T-helper 2 cell treated with Interferon-gamma antibody and Interleukin-4, amounts not matched to agents 100 ng/mL and 5 ng/mL, for 36 hours (primary cell): ENCODE results near the gene RNASE3. TPM values are rescaled to one million over a fixed set of nuclear protein-coding genes. Genes with fewer than 3 reads are reported as not detected.
"Not testable (repeated sequence)": the region's sequence is repeated elsewhere in the genome, so short reads cannot be mapped to it uniquely, and the experiment has no call there.

Source experiments
- intact Hi-C: fragments of 100-400 bp; cut with micrococcal nuclease; formaldehyde crosslinking; loops from one replicate; pipeline ENCODE4 v1.15.1; 2023
- total RNA-seq: library from RNA; stranded (reverse); gene quantifications from 2 replicates; pipeline ENCODE4 v1.2.3, GENCODE V29; 2022

Gene RNASE3
- total RNA-seq, 1 donor from 2014 or later = not detected

- intact Hi-C loops = not testable (repeated sequence)
Measured at GRCh38 chr14:20910822-20911221, 19.6 kb downstream of the RNASE3 start.

GRCh38 chr14:20919038-20919756 lies 28.0 kb downstream of the RNASE3 start:
- intact Hi-C loops = not testable (repeated sequence)

- intact Hi-C loops = not testable (repeated sequence)
Measured at GRCh38 chr14:20923766-20924297, 32.6 kb downstream of the RNASE3 start.

GRCh38 chr14:20934148-20934762 lies 43.1 kb downstream of the RNASE3 start:
- intact Hi-C loops = no loop called here

GRCh38 chr14:20935303-20935984 lies 44.3 kb downstream of the RNASE3 start:
- intact Hi-C loops = no loop called here

Other genes starting within 250 kb of the RNASE3 start
- not detected in 2 replicates for gene OR6S1, start 249.7 kb upstream of the RNASE3 start, total RNA-seq
- gene RNASE4, start 206.8 kb upstream of the RNASE3 start, total RNA-seq = 1.2 and 1.3 TPM in 2 replicates
- gene ANG, start 202.6 kb upstream of the RNASE3 start, total RNA-seq = 0.77 and 0.98 TPM in 2 replicates
- not detected in 2 replicates for gene EDDM3A, start 145.5 kb upstream of the RNASE3 start, total RNA-seq
- not detected in 2 replicates for gene EDDM3B, start 123.0 kb upstream of the RNASE3 start, total RNA-seq
- 3.3 and 3.5 TPM in 2 replicates for gene RNASE6, start 110.1 kb upstream of the RNASE3 start, total RNA-seq
- gene RNASE1, start 88.5 kb upstream of the RNASE3 start, total RNA-seq = not detected in 2 replicates
- not detected in 2 replicates for gene RNASE2, start 64.1 kb downstream of the RNASE3 start, total RNA-seq
- 92.9 and 102 TPM in 2 replicates for gene METTL17, start 98.6 kb downstream of the RNASE3 start, total RNA-seq
- gene SLC39A2, start 107.9 kb downstream of the RNASE3 start, total RNA-seq = 0.18 and 0.36 TPM in 2 replicates
- gene NDRG2, start 133.7 kb downstream of the RNASE3 start, total RNA-seq = 5.6 and 6.2 TPM in 2 replicates
- gene TPPP2, start 138.8 kb downstream of the RNASE3 start, total RNA-seq = not detected in 2 replicates
- not detected in 2 replicates for gene RNASE13, start 143.4 kb downstream of the RNASE3 start, total RNA-seq
- gene RNASE7, start 151.0 kb downstream of the RNASE3 start, total RNA-seq = not detected in 2 replicates
- gene RNASE8, start 166.4 kb downstream of the RNASE3 start, total RNA-seq = not detected in 2 replicates
- not detected in 2 replicates for gene ARHGEF40, start 178.9 kb downstream of the RNASE3 start, total RNA-seq
- 5.5 and 7.3 TPM in 2 replicates for gene ZNF219, start 207.3 kb downstream of the RNASE3 start, total RNA-seq
- gene TMEM253, start 209.7 kb downstream of the RNASE3 start, total RNA-seq = not detected in 2 replicates